ENCODE data around the gene LRMDA.

Gene LRMDA

DNA sequence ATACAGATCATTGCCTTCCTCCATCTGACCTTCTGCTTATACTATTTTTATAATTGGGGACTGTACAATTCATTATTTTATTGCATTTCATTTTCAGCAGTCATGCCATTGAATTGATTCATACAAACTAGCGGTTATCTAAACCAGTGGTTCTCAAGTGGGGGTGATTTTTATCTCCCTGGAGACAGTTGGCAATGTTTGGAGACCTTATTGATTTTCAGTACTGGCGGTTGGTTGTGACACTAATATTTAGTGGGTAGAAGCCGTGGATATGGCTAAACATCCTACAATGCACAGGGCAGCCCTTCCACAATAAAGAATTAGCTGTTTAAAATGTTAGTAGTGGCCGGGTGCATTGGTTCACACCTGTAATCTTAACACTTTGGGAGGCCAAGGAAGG is 765.9 kb downstream of the LRMDA start:
- DNase-seq, result no peak

DNA sequence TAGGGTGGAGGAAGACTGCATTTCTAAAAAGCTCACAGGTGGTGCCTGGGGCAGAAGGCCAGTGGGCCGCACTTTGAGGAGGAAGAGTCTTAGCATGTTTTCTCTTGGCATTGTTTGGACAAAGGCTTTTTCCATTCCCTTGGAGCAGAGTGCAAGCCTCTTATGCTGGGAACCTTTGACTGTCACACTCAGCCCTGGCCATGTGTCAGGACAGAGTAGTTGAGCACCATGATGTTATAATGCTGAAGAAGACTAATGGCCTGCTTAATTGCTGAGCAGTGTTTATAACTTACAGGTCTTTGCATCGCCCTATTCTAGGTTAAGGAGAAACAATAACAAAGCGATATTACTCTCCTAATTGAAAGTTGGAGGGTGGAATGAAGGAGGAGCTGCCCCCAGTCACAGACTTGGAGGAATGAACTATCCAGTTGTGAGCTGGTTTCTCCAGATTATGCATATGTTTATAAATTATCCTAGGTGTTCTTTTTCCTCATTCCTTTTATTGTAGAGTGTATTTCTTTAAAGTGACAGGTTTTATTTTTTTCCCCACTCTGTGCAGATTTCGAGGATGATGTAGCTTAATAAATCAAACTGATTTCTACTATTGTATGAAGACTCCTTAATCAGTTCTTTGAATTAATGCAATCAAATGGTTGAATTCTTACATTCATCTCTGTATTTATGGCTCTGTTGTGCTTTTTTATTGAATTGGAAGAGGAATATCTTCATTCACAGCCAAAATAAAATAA is 767.0 kb downstream of the LRMDA start:
- no peak for DNase-seq

DNA sequence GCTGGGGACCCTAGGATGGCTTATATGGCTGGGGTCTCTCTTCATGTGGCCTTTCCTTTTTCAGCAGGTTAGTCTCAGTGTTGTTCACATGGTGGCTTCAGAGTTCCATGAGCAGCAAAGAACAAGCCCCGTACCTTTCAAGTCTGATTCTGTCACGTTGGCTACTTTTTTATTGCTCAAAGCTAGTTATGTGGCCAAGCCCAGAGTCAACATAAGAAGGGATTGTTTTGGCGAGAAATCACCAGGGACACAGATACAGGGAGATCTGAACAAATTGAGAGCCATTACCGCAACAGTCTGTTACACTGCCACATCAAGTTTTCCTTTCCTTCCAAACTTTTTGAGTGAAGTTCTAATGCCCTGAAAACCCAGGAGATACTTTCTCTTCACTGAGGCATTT is 770.5 kb downstream of the LRMDA start:
- DNase-seq, result no peak

DNA sequence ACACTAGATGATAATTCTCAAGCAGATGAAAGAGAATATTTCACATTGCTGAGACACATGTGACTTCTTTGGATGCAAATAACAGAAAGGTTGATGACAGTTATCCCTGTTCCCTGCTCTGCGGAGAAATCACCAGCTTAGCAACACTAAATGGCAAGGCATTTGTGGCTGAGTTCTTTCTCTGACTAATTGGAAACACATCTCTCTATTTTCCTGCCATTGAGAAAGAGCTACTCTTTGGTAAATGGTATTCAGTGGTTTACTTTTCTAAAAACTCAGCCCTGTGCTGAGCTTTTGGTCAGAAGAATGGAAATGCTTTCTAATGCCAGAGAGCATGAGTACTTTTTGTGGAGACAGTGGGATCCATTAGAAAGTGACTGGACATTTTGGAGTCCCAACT is 771.4 kb downstream of the LRMDA start:
- peak; percentile 18 for DNase-seq

DNA sequence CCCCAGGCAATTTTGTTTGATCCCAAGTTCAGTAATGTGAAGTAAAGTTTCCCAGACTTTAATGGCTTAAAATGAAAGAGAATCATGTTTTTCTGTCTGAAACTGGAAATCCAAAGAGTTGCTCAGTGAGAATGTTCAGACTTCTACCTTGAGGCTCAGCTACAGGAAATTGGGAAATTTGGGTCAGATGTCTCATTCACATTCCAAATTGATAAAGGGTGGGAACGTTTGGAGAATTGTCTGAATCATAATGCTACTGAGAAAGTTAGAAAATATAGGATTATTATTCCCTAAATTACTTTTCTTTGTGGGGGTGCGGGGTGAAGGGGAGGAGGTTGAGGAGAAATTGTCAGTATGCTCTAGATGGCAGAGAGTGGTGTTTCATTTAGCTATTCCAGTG is 773.9 kb downstream of the LRMDA start:
- DNase-seq, result no peak

DNA sequence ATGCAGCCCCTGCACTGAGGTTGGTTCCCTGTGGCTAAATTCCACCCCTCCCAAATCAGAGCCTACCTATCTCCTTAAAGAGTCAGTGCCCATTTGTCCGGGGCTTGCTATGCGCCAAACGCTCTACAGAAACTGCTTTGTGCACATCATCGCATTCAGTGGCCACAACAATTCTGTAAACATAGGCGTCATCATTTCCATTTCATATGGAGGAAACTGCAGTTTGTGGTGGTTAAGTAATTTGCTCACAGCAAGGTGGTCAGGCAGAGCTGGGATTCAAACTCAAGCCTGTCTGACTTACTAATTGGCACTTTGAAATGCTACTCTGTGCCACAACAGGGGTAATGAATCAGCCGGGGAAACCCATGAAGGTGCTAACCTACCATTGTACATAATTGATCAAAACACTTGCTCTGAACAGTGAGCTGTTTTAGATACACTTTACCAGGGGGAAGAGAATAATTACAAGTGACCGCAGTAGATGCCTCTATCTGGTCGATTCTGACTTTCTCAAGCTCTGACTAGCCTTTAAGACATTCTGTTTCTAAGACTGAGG is 775.5 kb downstream of the LRMDA start:
- no peak for DNase-seq

DNA sequence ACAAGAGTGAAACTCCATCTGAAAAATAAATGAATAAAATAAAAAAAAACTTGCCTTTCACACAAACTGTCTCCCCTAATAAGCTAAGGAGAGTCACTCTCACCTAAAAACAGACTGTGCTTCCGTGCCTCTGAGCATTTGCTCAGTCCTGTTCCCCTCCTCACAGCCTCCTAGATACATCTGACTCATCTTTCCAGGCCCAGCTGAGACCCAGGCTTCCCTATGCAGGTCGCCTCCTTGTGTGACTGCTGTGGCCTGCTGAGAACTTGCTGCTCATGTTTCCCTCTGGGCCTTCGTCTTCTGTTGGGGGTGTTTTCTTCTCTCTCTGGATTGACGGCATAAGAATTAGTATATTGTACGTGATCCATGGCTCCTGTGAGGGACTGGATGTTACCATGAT is 777.7 kb downstream of the LRMDA start:
- no peak for DNase-seq

DNA sequence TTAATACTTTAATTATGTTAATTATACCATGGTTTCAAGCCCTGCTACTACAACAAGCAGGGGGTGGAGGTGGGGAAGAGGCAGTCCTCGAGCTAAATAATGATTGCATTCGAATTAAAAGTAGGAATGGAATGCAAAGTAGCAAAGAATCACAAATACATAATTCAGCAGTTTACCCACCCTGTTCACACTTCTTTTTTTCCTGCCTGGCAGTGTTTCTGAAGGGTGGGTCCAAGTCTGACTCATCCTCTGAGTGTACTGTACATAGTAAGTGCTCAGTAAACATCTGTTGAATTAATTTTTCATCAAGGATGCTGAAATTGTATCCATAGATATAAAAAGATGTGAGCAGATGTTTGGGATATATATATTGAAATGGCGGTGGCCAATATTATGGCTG is 778.8 kb downstream of the LRMDA start:
- no peak for DNase-seq

DNA sequence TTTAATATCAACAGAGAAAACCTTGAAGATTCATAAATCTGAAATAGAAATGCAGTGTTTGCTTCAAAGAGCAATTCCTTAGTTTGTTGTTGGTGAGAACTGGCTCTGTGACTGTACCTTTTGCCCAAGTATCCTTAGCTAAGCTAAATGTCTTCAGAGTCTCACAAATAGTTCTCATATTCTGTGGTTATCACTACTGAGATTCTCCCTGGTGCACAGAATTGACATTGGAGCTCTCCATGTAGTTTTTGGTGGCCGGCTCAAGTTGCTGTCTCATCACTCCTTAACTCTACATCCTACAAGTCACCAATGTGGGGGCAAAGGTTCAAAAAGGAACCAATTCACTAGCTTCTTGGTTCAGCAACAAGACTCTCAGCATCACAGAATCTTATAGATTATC is 780.3 kb downstream of the LRMDA start:
- DNase-seq, result no peak

DNA sequence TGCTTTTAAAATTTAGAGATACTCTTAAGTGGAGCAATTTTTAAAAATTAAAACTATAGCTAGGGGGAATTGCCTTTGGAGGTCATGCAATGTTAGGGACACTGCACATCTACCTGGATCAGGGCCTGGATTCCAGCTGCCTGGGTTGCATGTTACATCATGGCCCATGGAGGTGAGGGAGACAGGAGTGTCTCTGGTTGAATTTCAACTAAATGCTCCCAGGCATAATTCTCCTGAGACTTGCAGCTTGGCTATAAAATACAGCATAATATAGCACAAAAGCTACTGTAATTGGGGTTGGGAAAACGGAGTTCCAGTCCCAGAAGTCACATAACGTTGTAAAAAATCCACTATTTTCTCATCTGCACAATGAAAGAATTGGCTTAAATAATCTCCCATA is 782.5 kb downstream of the LRMDA start:
- no peak for DNase-seq

DNA sequence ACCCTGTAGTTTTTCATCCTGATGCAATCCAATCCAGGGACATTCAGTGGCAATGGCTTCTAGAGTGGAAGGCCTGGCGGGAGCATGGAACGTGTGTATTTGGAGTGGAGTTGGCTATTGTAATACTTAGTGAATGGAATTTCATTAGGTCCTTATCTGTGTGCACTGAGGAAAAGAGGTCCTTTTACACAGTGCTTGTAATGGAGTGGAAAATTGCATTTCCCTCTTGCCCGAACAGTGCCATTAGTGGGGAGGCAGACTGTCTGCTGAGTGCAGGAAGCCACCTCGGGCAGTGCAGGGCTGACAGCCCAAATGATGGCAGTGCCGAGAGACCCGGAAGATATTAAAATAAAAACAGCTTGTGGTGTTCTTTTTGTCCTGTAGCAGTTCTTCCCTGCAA is 786.6 kb downstream of the LRMDA start:
- peak; percentile 54 for DNase-seq

DNA sequence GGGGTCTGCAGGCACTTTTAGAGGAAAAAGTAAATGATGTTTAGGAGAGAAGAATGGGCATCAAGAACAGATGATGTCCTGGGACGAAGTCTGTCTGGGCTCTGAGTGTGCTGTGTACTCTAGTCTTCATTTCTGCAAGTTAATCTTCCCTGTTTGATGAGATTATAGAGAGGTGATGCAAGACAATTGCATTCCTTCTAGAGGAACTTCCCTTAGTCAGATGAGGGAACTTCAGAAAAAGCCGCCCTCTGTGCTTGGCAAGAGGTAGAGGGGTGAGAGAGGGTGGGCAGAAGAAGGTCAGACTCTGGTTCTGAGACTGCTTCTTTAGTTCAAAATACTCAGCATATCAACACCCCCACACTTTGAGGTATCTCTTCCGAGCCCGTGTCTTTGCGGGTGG is 797.9 kb downstream of the LRMDA start:
- DNase-seq, result no peak

DNA sequence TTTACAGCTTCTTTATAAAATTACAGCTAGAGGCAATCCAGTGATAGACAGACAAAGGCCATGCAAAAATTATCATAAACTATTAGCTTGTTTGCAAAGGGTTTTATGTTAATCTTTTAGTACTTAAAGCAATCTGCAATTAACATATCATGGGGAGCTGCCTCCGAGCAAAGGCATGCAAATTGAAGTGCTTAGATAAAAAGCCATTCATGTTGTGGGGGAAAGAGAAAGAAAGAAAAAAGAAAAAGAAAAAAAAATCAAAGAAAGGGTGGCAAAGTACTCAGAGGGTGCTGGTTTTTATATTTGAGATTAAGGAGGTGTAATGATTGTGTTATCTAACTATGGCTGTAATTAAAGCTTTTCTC is 799.5 kb downstream of the LRMDA start:
- no peak for DNase-seq

DNA sequence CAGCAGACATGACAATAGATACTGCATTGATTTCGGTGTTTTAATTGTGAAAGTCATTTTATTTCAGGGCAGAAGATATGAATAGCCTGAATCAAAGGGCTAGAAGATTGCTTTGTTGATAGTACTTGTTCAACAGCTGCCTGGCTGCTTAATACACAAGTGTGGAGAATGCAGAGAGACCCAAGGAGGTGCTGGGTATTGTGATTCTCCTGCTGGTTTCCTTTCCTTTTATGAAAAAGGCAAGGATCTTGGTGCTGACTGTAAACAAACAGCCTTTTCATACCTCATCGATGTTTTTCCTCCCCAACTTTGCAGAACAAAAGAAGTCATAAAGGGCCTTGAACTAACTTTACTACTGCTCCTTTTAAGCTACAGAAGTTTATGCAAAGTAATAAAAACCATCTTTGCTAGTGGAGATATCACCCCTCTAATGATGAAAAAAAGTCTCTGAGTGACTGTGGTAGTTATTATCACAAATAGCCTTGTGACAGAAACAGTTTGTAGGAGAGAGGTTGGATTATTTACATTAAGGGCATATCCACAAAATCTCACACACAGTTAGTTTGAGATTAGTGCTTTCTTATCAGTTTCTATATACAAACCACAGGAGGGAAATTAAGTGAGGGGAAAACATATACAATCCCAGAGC is 800.0 kb downstream of the LRMDA start:
- no peak for DNase-seq

DNA sequence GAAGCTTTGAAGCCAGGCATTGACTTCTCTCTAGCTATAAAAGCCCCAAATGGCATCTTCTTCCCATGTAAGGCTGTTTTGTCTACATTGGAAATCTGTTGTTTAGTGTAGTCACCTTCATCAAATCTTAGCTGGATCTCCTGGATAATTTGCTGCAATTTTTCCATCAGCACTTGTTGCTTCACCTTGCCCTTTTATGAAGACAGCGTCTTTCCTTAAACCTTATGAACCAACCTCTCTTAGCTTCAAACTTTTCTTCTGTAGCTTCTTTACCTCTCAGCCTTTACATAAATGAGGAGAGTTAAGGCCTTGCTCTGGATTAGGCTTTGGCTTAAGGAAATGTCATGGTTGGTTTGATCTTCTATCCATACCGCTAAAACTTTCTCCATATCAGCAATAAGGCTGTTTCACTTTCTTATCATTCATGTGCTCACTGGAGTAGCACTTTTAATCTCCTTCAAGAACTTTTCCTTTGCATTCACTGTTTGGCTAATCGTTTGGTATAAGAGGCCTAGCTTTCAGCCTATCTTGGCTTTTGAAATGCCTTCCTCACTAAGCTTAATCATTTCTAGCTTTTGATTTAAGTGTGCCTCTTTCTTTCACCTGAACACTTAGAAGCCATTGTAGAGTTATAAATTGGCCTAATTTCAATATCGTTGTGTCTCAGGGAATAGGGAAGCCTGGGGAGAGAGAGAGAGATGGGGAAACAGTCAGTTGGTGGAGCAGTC is 803.2 kb downstream of the LRMDA start:
- DNase-seq, result no peak

DNA sequence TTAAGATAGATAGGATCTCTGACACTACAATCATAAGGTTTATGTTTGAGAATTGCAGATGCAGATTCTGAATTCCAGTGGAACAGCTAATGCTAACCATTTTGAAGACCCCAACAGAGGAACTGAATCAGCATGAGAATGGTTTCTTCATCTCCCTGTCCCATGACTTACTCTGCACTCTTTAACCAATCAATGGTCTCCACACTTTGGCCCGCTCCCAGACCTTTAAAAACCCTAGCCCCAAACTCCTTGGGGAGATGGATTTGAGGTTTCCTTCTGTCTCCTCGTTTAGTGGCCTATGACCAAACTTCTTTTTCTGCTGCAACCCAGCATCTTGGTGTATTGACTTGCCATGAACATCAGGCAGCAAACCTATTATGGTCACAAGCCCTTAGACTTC is 804.9 kb downstream of the LRMDA start:
- DNase-seq, result no peak

DNA sequence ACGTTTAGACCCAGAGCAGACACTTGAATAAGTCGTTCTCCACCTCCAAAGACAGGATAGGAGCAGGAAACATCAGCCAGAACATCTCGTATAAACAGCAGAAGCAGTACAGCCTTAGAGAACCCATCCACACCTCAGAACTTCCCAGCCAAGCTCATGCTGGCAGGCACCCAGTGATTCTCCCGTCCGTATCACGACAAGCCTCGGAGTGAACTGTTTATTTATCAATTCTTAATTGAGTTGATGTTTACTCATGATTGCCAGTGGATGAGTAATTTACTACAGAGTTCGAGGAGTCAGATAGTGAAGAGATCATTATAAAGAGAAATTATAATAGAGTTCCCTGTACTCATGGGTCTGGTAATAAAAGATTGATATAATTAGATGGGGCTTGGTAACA is 811.5 kb downstream of the LRMDA start:
- no peak for DNase-seq

DNA sequence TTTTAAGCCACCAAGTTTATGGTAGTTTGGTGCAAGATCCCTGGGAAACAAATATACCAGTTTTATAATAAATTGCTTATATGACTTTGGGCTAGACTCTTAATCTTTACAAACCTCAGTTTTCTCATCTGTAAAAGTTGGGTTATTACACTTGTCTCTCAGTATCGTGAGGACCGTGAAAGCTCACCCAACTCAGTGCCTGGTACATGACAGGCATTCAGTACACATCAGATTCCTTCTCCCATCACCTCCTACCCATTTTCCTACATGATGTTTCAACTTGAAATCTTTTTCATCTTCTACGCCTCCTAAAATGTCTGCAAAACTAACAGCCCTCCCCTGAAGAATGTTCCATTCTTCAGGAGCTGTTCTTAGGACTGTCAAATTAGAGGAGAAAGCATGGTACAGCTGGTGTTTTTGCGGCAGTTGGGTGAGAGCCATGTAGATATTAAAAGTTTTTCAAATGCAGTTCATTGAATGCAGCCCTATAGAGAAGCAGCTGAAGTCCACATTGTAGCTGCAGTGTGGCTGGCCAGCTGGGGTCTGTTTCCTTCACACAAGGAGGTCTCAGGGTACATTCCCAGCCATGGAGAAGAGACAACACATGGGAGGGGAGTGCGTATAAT is 812.8 kb downstream of the LRMDA start:
- no peak for DNase-seq

DNA sequence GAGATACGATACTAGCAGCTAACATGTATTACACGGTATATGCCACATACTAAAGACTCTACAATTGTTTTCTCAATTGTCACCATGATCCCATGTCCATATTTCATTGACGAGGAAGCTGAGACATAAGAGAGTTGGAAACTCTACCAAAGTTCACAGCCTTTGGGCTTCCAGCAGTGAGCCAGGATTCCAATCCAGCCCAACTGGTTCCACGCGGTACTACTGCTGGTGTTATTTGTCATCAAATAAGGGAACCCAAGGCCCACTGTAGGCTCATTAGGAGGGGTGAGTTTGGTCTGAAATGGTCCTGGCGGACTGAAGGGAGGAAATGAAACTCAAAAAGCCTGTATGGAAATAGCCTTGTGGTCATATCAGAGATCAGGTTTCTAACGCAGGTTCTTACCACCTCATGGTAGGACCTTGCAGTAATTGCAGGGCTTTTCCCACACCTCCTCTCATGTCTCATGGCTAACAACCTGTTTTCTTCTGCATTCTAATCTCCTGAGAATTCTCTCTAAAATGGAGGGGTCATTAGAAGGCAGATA is 814.6 kb downstream of the LRMDA start:
- no peak for DNase-seq

DNA sequence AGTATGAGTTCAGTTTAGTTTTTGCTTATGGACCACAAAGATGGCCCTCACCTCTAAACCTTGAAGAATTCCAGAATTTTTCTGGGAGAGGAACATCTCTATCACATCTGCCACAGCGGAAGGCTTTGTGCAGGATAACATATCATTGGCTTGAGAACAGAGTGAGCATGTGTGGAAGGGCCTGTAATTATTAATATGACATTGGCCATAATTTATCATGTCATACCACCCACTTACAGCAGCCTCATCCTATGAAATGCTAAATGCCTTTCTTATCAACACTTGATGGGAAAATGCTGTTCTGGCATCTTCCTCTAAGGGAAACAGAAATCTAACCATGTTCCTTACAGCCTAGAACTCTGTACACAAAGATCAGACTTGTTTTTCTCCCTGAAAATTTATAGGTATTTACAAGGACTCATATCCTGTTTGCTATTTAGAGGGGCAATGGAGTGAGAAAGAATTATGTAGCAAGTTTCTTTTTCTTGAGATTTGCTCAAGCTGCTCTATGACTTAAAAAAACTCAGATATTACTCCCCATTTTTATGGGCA is 817.3 kb downstream of the LRMDA start:
- DNase-seq, result no peak

DNA sequence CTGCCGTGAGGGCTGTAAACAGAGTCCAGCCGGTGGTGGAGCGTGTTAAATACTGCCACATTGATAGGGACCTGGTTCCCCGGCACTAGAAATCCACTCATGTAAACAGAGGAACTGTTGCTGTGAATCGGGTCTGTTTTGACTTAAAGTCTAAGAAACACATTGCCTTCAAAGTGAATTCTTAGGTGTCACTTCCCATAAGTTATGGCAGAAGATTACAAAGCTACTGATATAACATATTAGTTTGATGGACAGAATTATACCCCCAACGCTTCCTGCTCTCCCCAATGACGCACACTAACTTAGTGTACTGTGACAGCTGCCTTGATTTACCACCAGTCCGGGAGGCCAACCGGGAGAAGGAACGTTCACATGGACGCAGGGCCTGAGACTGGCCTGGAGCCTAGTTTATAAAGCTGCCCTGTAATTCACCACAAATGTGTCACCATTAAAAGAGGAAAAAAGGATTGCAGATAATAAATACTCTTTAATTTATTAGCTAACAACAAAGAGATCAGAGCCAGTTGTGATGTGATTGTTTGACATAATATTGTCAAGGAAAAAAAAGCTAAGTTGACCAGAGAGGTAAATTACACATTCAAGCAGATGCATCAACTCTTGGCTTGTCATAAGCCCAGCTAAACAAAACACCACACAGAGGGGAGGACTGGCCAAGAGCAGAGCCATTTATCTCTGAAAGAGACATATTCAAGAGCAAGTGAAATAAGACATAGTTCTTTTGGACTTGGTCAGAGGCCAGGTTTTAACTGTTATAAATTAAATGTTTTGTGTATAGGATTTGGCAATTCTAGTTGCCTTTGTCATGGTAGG is 820.6 kb downstream of the LRMDA start:
- DNase-seq, result no peak

DNA sequence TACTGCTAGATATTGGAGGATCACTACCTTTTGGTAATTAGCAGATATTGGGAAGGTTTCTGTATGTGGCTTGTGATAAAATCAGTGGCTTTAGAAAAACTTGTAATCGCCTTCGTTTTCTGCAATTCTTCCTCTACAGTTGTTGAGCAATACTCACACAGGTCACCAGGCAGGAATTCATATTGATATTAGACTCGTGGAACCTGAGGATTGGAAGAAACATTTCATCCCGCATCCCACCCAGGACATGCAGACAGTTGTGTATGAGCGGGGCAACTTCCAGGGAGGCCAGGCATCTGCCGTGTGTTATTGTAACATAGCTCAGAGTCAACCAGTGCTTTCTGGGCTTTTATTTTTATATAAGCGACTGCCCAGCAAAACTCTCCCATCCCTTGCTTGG is 821.3 kb downstream of the LRMDA start:
- no peak for DNase-seq

Measured in eye (tissue), 1 donor.